Measurements from ENCODE around the gene TEN1. TPM values are rescaled to one million over a fixed set of nuclear protein-coding genes. Genes with fewer than 3 reads are reported as not detected.

Gene TEN1
- total and polyA plus RNA-seq, 8 donors: 19.3 to 32.2 (median 27.5) TPM

DNA sequence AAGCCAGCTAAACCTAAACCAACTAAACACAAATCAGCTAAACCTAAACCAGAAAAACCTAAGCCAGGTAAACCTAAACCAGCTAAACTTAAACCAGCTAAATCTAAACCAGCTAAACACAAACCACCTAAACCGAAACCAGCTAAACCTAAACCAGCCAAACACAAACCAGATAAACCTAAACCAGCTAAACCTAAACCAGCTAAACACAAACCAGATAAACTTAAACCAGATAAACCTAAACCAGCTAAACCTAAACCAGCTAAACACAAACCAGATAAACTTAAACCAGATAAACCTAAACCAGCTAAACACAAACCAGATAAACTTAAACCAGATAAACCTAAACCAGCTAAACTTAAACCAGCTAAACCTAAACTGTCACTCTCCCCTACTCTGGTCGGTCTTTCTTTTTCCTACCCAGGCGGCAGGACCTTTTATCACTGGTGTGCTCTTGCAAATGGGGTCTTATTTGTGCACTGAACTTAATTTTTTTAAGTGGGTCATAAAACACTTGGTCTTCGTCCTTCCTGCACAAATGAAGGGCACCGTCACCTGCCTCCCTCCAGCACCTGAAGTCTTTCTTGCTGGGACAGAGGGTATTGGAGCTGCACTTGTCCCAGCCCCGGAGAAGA is 40.9 kb downstream of the TEN1 start:
- no peak overlapping the region for H3K4me3 ChIP-seq
- intact Hi-C loops (cut with DNase I): no loop called here
- TF ChIP-seq, protein P1, sequence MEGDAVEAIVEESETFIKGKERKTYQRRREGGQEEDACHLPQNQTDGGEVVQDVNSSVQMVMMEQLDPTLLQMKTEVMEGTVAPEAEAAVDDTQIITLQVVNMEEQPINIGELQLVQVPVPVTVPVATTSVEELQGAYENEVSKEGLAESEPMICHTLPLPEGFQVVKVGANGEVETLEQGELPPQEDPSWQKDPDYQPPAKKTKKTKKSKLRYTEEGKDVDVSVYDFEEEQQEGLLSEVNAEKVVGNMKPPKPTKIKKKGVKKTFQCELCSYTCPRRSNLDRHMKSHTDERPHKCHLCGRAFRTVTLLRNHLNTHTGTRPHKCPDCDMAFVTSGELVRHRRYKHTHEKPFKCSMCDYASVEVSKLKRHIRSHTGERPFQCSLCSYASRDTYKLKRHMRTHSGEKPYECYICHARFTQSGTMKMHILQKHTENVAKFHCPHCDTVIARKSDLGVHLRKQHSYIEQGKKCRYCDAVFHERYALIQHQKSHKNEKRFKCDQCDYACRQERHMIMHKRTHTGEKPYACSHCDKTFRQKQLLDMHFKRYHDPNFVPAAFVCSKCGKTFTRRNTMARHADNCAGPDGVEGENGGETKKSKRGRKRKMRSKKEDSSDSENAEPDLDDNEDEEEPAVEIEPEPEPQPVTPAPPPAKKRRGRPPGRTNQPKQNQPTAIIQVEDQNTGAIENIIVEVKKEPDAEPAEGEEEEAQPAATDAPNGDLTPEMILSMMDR (IDR thresholded peaks at IDR 0.05): no peak
- ATAC-seq (no peak), DNase-seq (no peak)
- peaks cover 0 to 26% of the 10 kb centered on the region in 2 donors for H3K36me3 ChIP-seq
- H3K27ac ChIP-seq: no peak overlapping the region
- H3K4me1 ChIP-seq: no peaks in the 10 kb centered on the region
- H3K27me3 ChIP-seq: peaks cover 0 to 14% of the 10 kb centered on the region in 2 donors
- no peaks in the 10 kb centered on the region for H3K9me3 ChIP-seq

GRCh38 chr17:76022285-76022684 is 43.2 kb downstream of the TEN1 start:
- no peak overlapping the region for H3K27ac ChIP-seq
- H3K36me3 ChIP-seq: peaks cover 0 to 22% of the 10 kb centered on the region in 2 donors
- no peak for DNase-seq
- TF ChIP-seq, protein P1 (IDR thresholded peaks at IDR 0.05): no peak
- no peaks in the 10 kb centered on the region for H3K9me3 ChIP-seq
- intact Hi-C loops (cut with DNase I): no loop called here
- no peak for ATAC-seq
- H3K4me1 ChIP-seq: no peaks in the 10 kb centered on the region
- no peak overlapping the region for H3K4me3 ChIP-seq
- H3K27me3 ChIP-seq: peaks cover 0 to 14% of the 10 kb centered on the region in 2 donors

DNA sequence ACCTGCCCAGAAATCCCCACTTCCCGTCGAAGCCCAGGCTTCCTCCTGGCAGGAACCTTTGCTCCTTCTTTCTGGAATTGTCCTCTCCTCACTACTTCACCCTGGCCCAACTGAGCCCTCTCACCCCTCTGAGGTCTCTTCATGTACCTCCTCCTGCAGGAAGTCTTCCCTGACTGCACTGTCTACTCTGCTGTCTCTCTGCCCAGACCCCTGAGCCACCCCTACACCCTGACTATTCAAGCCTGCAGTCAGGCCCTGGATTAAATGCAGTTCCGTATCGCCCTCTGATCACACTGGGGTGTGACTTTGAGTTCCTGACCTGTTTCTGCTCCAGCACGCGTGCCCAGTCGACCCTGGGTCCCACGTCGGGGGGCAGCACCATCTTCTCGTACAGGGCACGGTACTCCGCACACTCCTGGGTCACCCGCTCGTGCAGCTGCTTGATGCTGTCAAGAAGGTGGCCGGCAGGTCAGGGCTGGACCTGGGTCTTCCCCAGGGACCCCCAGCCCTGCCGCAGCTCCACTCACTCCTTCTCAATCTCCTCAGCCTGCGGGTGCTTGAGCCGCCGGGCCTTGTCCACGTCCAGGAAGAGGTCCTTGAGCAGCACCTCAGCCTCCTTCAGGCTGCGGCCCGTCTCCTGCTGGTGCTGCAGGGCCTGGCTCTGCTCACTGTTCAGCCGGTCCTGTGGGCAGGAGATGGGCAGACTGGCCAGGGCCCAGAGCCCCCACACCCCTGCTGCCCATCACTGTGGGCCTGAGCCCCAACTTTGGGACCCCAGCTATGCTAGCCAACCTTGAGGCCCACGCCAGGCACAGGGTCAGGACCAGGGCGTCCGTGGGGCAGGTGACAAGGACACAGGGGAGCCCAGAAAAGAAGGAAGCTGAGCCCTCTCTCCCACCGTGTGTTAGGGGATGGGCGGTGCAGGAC is 44.2 kb downstream of the TEN1 start:
- Histone ChIP-seq H3K4me1 (no peaks in the 10 kb centered on the region), H3K27ac (no peak overlapping the region), H3K27me3 (peaks cover 0 to 14% of the 10 kb centered on the region in 2 donors), H3K4me3 (no peak overlapping the region), H3K36me3 (peaks cover 0 to 16% of the 10 kb centered on the region in 2 donors), H3K9me3 (no peaks in the 10 kb centered on the region)
- intact Hi-C loops (cut with DNase I): no loop called here
- DNase-seq: no peak
- no peak for ATAC-seq
- TF ChIP-seq, protein P1 (IDR thresholded peaks at IDR 0.05): no peak

GRCh38 chr17:76023900-76024237 is 44.8 kb downstream of the TEN1 start:
- TF ChIP-seq, protein P1 (IDR thresholded peaks at IDR 0.05): no peak
- DNase-seq (no peak), ATAC-seq (no peak)
- Histone ChIP-seq H3K27ac (no peak overlapping the region), H3K4me1 (no peaks in the 10 kb centered on the region), H3K36me3 (peaks cover 0 to 16% of the 10 kb centered on the region in 2 donors), H3K4me3 (no peak overlapping the region), H3K9me3 (no peaks in the 10 kb centered on the region), H3K27me3 (peaks cover 0 to 14% of the 10 kb centered on the region in 2 donors)
- intact Hi-C loops (cut with DNase I): no loop called here

GRCh38 chr17:76024353-76024752 is 45.3 kb downstream of the TEN1 start:
- Histone ChIP-seq H3K9me3 (no peaks in the 10 kb centered on the region), H3K36me3 (peaks cover 0 to 16% of the 10 kb centered on the region in 2 donors), H3K4me1 (peaks cover 0 to 2% of the 10 kb centered on the region in 2 donors), H3K27me3 (peaks cover 0 to 14% of the 10 kb centered on the region in 2 donors), H3K4me3 (no peak overlapping the region), H3K27ac (no peak overlapping the region)
- intact Hi-C loops (cut with DNase I): no loop called here
- no peak for DNase-seq
- TF ChIP-seq, protein P1 (IDR thresholded peaks at IDR 0.05): no peak
- no peak for ATAC-seq
